ENCODE results near the gene IPCEF1. TPM values are rescaled to one million over a fixed set of nuclear protein-coding genes. Genes with fewer than 3 reads are reported as not detected.
"Not testable (repeated sequence)": the region's sequence is repeated elsewhere in the genome, so short reads cannot be mapped to it uniquely, and the experiment has no call there.

IPCEF1 gene
- total RNA-seq, 1 donor from 2014 or later: 0.98 TPM

DNA sequence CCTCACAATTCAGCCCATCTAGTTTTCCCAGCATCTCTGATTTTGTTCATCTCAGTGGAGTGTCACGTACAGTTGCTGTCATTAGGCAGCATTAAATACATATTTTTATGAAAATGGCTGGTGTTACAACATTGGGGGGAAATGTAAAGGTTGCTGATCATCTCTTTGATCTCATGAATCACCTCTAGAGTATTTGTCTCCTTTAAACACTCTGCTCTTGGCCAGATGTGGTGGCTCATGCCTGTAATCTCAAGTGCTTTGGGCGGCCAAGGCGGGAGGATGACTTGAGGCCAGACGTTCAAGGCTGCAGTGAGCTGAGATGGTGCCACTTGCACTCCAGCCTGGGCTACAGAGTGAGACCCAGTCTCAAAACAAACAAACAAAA is 128.1 kb downstream of the IPCEF1 start:
- DNase-seq (ENCODE audit: low spot score) (no peak), ATAC-seq (no peak)

DNA sequence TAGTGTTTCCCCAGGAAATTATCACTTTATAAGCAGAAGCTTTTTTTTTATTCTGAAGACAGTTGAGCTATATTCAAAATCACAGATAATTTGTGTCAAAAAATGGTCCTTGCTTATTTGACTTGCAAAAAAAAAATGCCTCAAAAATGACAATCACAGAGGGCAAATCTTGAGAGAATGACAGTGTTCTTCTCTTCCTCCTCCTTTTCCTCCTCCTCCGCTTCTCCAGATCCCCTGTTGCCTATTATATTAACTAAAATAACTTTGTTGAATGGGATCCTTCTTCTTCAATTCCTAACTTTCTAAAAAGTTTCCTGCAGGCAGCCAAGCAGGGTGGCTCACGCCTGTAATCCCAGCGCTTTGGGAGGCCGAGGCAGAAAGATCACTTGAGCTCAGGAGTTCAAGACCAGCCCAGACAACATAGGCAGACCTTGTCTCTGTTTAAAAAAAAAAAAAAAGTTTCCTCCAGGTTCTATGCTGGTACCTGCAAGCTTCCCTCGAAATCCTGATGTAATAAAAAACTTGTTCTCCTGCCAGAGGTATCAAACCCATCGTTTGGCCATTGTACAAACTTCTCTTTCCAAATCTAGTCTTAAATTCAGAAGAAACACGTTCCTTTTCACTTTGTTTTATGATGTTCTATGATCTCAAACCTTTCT is 128.6 kb downstream of the IPCEF1 start:
- no peak for DNase-seq (ENCODE audit: low spot score)
- no peak for ATAC-seq

DNA sequence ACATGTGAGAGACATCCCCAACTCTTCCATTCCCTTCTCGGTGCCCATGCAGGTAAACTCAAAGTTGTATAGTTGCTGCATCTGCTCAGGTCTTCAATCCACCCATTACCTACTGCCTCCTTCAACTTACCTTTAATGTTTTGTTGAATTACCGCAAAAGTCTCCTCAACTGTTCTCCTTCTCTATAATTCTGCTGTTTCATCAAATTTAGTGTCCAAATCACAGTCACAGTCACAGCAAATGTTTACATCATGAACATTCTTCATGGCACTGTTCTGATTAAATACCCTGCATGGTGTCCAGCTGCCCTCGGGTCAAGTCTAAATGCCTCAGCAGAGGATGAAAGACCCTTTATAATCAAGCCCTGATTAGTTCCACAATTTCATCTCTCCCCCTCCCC is 130.1 kb downstream of the IPCEF1 start:
- ATAC-seq: no peak
- no peak for DNase-seq (ENCODE audit: low spot score)

DNA sequence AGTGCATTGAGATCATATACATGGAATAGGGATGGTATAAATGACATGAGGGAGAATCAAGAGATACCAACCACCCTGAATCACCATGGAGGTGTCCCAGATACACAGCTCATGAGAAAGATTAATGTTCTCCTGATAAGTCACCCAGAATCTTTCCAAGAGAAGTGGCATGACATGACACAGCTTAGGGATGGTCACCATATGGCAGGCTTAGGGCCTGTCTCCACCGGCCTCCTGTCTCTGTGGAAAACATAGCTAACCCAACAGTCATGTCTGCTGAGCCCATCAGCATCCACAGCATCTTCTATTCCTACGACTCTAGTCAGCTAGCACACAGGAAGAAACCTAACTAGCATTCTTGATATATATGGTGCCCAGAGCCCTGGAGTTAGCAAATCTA is 133.3 kb downstream of the IPCEF1 start:
- ATAC-seq: no peak
- no peak for DNase-seq (ENCODE audit: low spot score)

DNA sequence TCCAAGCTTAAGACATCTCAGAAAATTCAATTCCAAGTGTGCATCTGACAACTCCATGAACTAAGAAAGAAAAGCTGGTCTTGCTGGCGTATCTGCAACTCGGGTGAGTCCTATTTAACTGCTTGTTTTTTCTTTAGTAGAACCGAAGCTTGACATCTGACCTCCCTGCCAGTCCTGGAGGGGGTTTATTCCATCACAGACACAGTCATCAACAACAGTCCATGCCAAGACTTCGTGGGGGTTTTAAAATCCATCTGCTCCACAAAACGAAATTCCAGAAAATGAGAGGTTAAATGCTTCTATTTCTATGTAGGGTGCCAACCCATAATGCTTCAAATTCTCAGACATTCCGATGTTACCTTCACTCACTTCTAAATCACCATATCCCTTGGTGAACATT is 133.9 kb downstream of the IPCEF1 start:
- no peak for ATAC-seq

DNA sequence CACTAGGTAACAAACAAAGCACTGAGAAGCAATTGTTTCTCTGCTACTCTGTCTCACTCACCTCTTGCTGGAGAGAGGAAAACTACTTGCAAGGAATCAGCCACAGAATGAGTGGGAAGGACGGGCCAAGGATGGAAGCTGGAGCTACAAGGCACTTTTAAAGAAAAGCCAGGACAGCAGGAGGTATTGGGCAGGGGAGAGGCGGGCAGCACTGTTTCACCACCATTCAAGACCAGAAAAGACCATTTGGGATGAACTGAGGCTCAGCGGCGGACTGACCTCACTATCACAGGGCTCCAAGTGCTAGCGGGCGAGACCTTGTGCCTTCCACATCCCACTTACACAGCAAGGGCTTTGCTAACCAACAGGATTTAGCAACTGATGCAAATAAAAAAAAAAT is 137.4 kb downstream of the IPCEF1 start:
- ATAC-seq (no peak), DNase-seq (ENCODE audit: low spot score) (no peak)

More for the DNA sequence above, 133.9 kb downstream of the IPCEF1 start:
- DNase-seq (ENCODE audit: low spot score): no peak

DNA sequence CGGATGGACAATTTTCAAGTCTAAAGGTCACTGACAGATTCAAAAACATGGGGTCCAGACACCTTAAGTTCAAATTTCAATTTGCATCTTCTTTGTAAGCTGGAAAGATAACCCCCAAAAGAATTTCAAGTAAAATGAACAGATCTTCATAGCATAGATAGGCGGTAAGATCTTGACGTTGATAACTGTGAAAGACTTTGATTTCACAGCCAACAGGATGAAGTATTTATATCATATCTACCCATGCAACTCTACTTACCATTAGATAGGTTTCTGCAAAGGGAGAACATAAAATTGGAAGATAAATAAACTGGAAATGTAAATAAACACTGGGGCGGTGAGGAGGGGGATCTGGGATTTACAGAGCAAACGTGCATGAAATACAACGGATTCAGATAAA is 137.8 kb downstream of the IPCEF1 start:
- ATAC-seq (no peak), DNase-seq (ENCODE audit: low spot score) (no peak)

DNA sequence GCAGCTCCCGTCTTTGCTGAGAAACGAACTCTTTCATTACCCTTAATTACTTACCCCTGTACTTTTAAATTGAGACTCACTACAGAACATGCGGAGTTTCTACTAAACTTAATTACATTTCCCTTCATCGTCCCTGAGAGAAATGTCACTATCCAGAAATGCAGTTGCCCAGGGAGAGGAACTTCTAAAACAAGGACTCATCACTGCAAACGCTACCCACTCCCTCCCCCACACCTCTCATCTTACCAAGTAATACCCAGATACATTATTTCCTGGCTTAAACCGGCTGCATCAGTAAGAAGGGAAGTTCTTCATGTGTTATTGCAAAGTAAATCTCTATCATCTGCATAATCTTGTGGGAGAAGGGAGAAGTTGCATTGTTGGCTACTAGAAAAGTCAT is 138.3 kb downstream of the IPCEF1 start:
- peak; percentile 38 for ATAC-seq

DNA sequence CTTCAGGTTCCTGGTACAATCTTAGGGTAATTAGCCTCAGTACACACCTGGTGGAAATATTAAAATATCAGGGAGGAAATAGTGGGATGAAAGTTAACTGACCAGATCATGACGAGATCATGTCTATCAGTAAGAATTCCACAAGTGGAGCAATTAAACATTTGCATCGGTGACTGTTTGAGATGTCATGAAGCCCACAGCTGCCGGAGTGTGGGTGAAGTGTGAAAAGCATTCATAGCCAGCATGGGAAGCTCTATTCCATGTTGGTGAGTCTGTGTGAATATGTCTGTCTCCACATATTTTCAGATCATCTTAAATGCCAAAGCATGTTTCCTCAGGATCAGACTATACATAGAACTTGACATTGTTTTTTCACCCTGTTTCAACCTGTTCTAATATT is 142.8 kb downstream of the IPCEF1 start:
- DNase-seq (ENCODE audit: low spot score) (no peak), ATAC-seq (no peak)

More for the DNA sequence above, 138.3 kb downstream of the IPCEF1 start:
- DNase-seq (ENCODE audit: low spot score): no peak

DNA sequence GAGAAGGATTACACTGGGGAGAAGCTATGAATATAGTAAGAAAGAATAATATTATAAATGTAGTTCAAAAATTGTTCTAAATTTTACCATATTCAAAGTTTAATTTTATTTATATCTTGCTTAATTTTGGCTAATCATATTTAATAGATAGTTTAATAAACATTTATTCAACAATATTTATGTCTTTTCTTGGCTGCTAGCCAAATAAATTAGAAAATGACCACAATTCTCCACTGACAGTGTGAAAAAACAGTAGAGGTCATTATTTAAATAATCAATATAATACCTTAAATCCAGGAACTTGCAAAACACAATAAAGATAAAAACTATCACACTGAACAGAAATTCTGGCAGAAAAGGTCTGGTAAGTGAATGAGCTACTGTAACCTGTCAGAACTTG is 145.9 kb downstream of the IPCEF1 start:
- ATAC-seq: no peak
- DNase-seq (ENCODE audit: low spot score): no peak

DNA sequence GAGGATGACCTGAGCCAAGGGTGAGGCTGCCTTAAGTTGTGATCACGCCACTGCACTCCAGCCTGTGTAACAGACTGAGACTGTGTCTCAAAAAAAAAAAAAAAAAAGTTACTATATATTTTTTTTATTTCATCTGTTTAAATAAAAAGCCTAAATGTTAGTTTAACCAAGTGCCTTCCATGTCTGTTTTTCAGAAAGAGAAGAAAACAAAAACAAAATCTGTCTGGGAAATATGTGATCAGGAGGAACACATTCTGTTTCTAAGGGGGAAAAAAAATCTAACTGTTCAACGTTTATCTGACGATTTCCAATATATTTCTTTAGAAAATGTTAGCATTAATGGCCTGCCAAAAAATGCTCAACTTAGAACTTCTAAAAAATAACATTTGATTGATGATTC is 147.0 kb downstream of the IPCEF1 start:
- ATAC-seq: no peak
- DNase-seq (ENCODE audit: low spot score): no peak

DNA sequence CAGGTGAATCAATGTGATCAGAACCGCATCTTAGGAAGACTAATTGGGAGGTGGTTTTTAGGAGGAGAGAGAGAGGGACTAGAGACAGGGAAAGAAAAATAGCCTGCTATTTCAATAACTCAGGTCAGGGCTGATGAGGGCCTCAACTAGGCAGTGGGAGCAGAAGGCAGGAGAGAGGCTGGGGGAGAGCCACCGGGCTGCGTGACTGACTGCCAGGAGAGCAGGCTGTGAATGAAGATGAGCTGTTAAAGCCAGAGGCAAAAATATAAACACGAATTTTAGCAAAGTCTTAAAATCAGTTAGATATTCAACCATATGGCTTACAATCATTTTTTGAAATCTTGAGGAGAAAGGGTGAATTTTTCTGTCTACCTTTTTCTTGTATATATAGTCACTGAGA is 149.6 kb downstream of the IPCEF1 start:
- no peak for DNase-seq (ENCODE audit: low spot score)
- ATAC-seq: no peak

DNA sequence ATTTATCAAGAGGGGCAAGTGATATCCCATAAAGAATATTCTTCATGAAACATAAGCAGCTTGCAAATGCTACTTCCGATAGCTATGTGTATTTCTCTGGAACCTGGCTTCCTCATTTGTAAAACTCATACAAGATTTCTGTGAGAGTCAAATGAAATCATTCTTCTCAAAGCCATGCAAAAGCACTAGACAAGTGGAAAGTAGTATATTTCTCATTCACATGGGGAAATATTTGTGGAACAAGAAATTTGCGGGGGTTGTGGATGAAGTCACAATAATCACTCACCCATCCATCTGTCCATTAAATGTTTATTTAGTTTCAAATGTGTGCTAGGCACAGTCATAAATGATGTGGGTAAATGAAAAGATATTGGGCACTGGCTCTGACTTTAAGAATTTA is 150.5 kb downstream of the IPCEF1 start:
- no peak for DNase-seq (ENCODE audit: low spot score)
- no peak for ATAC-seq

DNA sequence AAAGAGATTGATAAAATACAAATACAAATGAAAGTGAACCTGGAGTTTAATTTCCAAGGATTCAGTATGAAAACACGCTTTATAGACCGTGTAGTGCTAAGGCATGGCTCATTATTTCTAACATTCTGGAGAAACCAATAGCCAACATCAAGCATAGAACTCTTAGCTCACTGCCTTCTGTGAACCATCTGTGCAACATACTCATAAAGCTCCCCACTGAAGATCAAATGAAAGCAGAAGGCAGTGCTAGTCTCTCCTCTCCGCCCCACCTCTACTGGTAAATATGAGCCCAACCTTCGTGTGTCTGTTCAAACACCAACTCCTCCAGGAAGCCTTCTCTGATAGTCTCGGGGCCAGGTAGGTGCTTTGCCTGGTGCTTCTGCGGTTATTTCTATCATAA is 153.6 kb downstream of the IPCEF1 start:
- ATAC-seq (no peak), DNase-seq (ENCODE audit: low spot score) (no peak)

DNA sequence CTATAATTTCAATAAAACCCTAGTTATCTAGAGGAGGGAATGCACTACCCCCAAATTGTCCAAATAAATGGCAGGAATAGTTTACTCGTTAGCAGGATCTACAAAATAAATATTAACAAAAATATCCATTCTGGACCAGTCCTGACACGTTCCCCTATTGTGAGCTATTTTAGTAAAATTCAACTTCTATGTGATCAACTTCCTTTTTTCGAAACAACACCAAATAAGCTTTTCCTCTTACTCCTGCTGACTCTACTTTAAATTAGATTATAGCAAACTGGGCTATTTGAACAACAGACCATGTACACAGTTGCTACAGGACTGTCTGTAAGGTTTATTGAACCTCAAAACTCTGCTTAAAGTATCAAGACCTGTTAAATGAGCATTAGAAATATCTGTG is 154.3 kb downstream of the IPCEF1 start:
- no peak for ATAC-seq
- no peak for DNase-seq (ENCODE audit: low spot score)

DNA sequence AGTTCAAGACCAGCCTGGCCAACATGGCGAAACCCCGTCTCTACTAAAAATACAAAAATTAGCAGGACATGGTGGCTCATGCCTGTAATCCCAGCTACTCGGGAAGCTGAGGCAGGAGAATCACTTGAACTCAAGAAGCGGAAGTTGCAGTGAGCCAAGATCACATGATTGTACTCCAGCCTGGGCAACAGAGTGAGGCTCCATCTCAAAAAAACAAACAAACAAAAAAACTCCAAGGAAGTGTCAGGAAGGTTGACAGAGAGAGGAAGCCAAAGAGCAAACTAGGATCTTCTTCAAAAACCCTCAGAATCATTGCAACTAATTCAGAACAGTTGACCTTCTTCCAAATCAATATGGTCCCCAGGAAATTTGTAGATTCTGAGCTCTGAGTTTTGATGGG is 154.9 kb downstream of the IPCEF1 start:
- ATAC-seq: not testable (repeated sequence)

DNA sequence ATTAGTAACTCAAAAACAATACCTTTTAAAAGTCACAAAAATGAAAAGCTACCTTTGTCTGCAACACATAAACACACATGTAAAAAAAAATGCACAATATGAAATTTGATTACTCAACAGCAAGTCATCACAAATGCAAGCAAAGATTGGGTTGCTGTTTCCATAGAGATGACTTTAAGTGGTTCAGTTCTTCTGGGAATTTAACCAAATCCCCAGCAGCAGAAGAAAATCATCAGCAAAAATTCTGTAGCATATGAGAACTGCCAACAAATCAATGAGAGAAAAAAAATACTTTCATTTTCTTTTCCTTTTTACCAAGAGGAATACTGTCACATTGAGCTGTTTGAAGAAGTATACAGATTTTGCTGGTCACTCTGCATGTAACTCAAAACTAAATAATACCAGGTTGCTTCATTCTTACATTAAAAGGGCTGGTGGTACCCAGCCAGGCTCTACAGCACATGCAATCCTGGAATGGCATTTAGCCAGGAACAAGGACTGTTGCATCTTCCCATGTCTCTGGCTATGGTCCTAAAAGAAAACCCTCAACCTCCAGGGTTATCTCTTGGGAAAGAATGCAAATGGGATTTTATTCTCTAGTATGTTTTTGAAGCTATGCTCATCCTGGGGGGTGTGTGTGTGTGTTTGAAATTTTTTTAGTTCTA is 159.3 kb downstream of the IPCEF1 start:
- ATAC-seq (no peak), DNase-seq (ENCODE audit: low spot score) (no peak)

More for the DNA sequence above, 154.9 kb downstream of the IPCEF1 start:
- not testable (repeated sequence) for DNase-seq (ENCODE audit: low spot score)

DNA sequence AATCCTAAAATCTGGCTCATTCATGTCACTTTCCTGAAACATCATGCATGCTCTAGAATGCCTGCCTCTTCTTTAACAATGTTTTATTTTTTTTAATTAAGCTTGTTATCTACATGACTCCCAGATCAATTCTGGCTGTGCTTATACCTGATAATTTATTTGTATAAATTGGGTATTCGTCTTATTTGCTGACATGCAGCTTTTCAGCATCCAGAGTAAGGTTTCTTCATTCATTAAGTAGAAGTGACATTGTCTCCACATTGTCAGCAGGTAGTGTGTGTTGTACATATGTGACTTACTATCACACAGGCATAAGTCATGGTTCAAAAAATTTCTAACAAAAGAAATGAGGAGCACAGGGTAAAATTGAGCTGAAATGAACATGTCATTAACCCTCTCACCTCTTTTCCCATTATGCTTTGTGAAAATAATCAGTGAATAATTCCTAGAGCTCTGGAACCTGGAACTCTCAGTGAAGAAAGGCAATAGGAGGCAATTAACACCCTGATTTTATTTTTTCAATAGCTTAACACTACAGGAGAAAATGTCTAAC is 160.2 kb downstream of the IPCEF1 start:
- DNase-seq (ENCODE audit: low spot score) (no peak), ATAC-seq (no peak)

DNA sequence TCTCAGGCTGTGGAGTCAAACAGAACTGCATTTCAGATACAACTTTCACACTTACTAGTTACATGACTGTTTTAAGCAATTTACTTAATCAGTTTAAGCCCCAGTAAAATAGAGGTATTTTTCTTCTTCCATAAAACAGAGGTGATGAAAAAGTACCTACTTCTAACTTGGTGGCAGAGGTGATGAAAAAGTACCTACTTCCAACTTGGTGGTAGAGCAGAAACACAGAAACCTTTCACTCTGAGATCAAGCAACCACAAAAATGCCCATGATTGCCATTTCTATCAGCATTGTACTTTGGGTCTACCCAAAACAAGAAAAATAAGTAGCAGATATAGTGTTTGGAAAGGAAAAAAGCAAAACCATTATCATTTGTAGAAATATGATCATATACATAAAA is 168.9 kb downstream of the IPCEF1 start:
- ATAC-seq (no peak), DNase-seq (ENCODE audit: low spot score) (no peak)

DNA sequence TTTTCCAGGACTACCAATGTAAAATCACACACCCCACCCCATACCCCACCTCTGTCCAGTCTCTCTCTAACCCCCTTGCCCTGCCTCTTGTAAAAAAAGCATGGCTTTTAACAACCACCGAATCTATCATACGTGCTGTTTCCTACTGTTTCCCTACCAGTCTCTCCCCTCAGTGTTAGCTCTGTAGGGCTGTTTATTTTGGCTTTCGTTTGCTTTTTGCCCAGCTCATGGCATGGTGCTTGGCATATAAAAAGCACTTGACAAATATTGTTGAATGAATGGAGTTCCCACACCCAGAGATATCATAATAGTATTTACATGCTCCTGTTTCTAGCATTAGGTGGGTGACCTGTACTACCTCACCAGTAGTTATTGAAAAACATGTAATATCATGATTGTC is 169.4 kb downstream of the IPCEF1 start:
- DNase-seq (ENCODE audit: low spot score) (no peak), ATAC-seq (no peak)

DNA sequence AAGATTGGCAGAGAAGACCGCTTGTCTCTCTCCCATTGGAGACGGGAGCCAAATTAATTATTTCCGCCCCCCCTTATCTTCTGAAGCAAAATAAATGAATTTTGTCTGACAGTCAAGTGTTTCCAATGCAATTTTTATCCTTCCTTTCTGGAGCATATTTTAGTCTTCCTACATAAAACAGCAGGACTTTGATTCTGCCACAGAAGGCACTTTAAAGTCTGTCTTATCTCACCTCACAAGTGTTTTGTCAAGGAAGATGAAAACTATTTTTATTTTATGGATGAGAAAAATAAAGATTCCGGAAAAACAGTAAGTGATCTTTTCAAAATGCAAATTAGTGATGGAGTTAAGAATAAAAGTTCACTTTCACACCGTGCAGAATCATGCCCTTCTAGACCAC is 177.2 kb downstream of the IPCEF1 start:
- DNase-seq (ENCODE audit: low spot score) (no peak), ATAC-seq (no peak)

DNA sequence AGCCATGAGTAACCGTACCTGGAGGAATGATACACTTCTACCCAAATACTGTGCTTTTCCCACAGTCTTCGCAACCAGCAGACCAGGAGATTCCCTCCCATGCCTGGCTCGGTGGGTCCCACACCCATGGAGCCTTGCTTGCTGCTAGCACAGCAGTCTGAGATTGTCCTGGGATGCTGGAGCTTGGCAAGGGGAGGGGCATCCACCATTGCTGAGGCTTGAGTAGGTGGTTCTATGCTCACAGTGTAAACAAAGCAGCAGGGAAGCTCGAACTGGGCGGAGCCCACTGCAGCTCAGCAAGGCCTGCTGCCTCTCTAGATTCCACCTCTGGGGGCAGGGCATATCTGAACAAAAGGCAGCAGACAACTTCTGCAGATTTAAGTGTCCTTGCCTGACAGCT is 184.2 kb downstream of the IPCEF1 start:
- DNase-seq (ENCODE audit: low spot score); ATAC-seq: not testable (repeated sequence)

DNA sequence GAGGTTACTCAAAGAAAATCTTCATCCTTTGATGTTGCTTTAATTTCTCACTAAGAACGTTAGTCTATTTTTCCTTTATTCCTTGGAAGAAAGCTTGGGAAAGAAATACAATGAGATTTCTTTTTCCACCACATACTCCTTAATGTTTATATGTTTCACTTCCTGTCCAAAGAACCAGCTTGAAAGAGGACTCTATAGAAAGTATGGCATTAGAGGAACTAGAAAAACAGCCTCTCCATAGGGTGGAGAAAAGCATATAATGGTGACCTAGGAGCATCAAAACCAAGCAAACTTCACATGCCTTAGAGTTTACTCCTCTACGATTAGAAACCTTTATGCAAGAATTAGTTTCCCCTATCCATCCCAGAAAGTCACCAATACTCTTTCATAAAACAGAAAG is 186.5 kb downstream of the IPCEF1 start:
- DNase-seq (ENCODE audit: low spot score) (no peak), ATAC-seq (no peak)
